Measurements from ENCODE around the gene AKNAD1.
A peak's percentile ranks its signal among the peaks of the same experiment; 100 is the strongest.

Gene AKNAD1

GRCh38 chr1:108845446-108845845, 11.4 kb downstream of the AKNAD1 start:
- FAIRE-seq = no peak
- no peak for TF ChIP-seq POLR2A (IDR thresholded peaks at IDR 0.05; ENCODE audit: low read depth, low read length)
- TF ChIP-seq TAF1 (IDR thresholded peaks at IDR 0.05; ENCODE audit: borderline replicate concordance, low read depth, low read length) = no peak
- TF ChIP-seq POLR2AphosphoS5 (IDR thresholded peaks at IDR 0.05; ENCODE audit: low read depth, low read length) = no peak
- no peak for DNase-seq (ENCODE audit: insufficient read length)

- TF ChIP-seq TAF1 (IDR thresholded peaks at IDR 0.05; ENCODE audit: borderline replicate concordance, low read depth, low read length) = no peak
- no peak for TF ChIP-seq POLR2AphosphoS5 (IDR thresholded peaks at IDR 0.05; ENCODE audit: low read depth, low read length)
- TF ChIP-seq POLR2A (IDR thresholded peaks at IDR 0.05; ENCODE audit: low read depth, low read length) = no peak
- DNase-seq (ENCODE audit: insufficient read length) (no peak), FAIRE-seq (no peak)
These were observed 13.3 kb downstream of the AKNAD1 start for GRCh38 chr1:108843390-108844137.

GRCh38 chr1:108842525-108843181, 14.2 kb downstream of the AKNAD1 start:
- DNase-seq (ENCODE audit: insufficient read length) (no peak), FAIRE-seq (no peak)
- no peak for TF ChIP-seq POLR2AphosphoS5 (IDR thresholded peaks at IDR 0.05; ENCODE audit: low read depth, low read length)
- TF ChIP-seq POLR2A (IDR thresholded peaks at IDR 0.05; ENCODE audit: low read depth, low read length) = no peak
- no peak for TF ChIP-seq TAF1 (IDR thresholded peaks at IDR 0.05; ENCODE audit: borderline replicate concordance, low read depth, low read length)

GRCh38 chr1:108841703-108842102, 15.2 kb downstream of the AKNAD1 start:
- no peak for DNase-seq (ENCODE audit: insufficient read length)
- no peak for FAIRE-seq
- TF ChIP-seq POLR2A (IDR thresholded peaks at IDR 0.05; ENCODE audit: low read depth, low read length) (no peak), TAF1 (IDR thresholded peaks at IDR 0.05; ENCODE audit: borderline replicate concordance, low read depth, low read length) (no peak), POLR2AphosphoS5 (IDR thresholded peaks at IDR 0.05; ENCODE audit: low read depth, low read length) (no peak)

- no peak for FAIRE-seq
These were observed 24.0 kb downstream of the AKNAD1 start for GRCh38 chr1:108832929-108833328.

GRCh38 chr1:108831225-108831624, 25.7 kb downstream of the AKNAD1 start:
- FAIRE-seq (no peak), DNase-seq (ENCODE audit: insufficient read length) (no peak)
- TF ChIP-seq POLR2AphosphoS5 (IDR thresholded peaks at IDR 0.05; ENCODE audit: low read depth, low read length) = no peak
- TF ChIP-seq TAF1 (IDR thresholded peaks at IDR 0.05; ENCODE audit: borderline replicate concordance, low read depth, low read length) = no peak
- TF ChIP-seq POLR2A (IDR thresholded peaks at IDR 0.05; ENCODE audit: low read depth, low read length) = no peak

More at GRCh38 chr1:108832929-108833328, 24.0 kb downstream of the AKNAD1 start:
- no peak for DNase-seq (ENCODE audit: insufficient read length)
- TF ChIP-seq TAF1 (IDR thresholded peaks at IDR 0.05; ENCODE audit: borderline replicate concordance, low read depth, low read length) (no peak), POLR2AphosphoS5 (IDR thresholded peaks at IDR 0.05; ENCODE audit: low read depth, low read length) (no peak), POLR2A (IDR thresholded peaks at IDR 0.05; ENCODE audit: low read depth, low read length) (no peak)

GRCh38 chr1:108830119-108831008, 26.5 kb downstream of the AKNAD1 start:
- no peak for TF ChIP-seq TAF1 (IDR thresholded peaks at IDR 0.05; ENCODE audit: borderline replicate concordance, low read depth, low read length)
- no peak for TF ChIP-seq POLR2AphosphoS5 (IDR thresholded peaks at IDR 0.05; ENCODE audit: low read depth, low read length)
- no peak for TF ChIP-seq POLR2A (IDR thresholded peaks at IDR 0.05; ENCODE audit: low read depth, low read length)
- no peak for FAIRE-seq
- no peak for DNase-seq (ENCODE audit: insufficient read length)

GRCh38 chr1:108829498-108829916, 27.4 kb downstream of the AKNAD1 start:
- TF ChIP-seq TAF1 (IDR thresholded peaks at IDR 0.05; ENCODE audit: borderline replicate concordance, low read depth, low read length) (no peak), POLR2A (IDR thresholded peaks at IDR 0.05; ENCODE audit: low read depth, low read length) (no peak), POLR2AphosphoS5 (IDR thresholded peaks at IDR 0.05; ENCODE audit: low read depth, low read length) (no peak)
- FAIRE-seq (no peak), DNase-seq (ENCODE audit: insufficient read length) (no peak)

- DNase-seq (ENCODE audit: insufficient read length) (peak; percentile 57), FAIRE-seq (peak; percentile 89)
- TF ChIP-seq POLR2AphosphoS5 (IDR thresholded peaks at IDR 0.05; ENCODE audit: low read depth, low read length) (no peak), TAF1 (IDR thresholded peaks at IDR 0.05; ENCODE audit: borderline replicate concordance, low read depth, low read length) (no peak), POLR2A (IDR thresholded peaks at IDR 0.05; ENCODE audit: low read depth, low read length) (no peak)
These were observed 28.6 kb downstream of the AKNAD1 start for GRCh38 chr1:108828074-108828961.

- no peak for DNase-seq (ENCODE audit: insufficient read length)
- FAIRE-seq = no peak
- TF ChIP-seq POLR2AphosphoS5 (IDR thresholded peaks at IDR 0.05; ENCODE audit: low read depth, low read length) = no peak
- no peak for TF ChIP-seq TAF1 (IDR thresholded peaks at IDR 0.05; ENCODE audit: borderline replicate concordance, low read depth, low read length)
- TF ChIP-seq POLR2A (IDR thresholded peaks at IDR 0.05; ENCODE audit: low read depth, low read length) = no peak
These were observed 30.7 kb downstream of the AKNAD1 start for GRCh38 chr1:108826081-108826635.

Data from GM12892 (cell line).